ENCODE measurements around the gene KIRREL1.

The KIRREL1 gene

GRCh38 chr1:158087320-158087927, 94.0 kb downstream of the KIRREL1 start:
- ChIA-PET CTCF (interaction anchor here (0.8 to 10.2 kb wide), 24 partner anchors 10 to 124 kb away, joined by 3 to 208 read pairs (median 6); partner anchors contain the start of gene KIRREL1), POLR2A (no interaction called here)
- H3K4me3 ChIP-seq (ENCODE audit: low read depth, low read length) = no peak overlapping the region
- DNase-seq (ENCODE audit: low read depth, low spot score) = peak; percentile 10
- peak; percentile 83 for TF ChIP-seq CTCF (IDR thresholded peaks at IDR 0.05; ENCODE audit: insufficient read depth, low read length, missing control alignments)

- POLR2A ChIA-PET = no interaction called here
- no peak overlapping the region for H3K4me3 ChIP-seq (ENCODE audit: low read depth, low read length)
- CTCF ChIA-PET = interaction anchor here (1.0 to 10.2 kb wide), 6 partner anchors 8 to 119 kb away, joined by 4 to 208 read pairs (median 48); partner anchors contain the start of gene KIRREL1
- TF ChIP-seq CTCF (IDR thresholded peaks at IDR 0.05; ENCODE audit: insufficient read depth, low read length, missing control alignments) = no peak
- no peak for DNase-seq (ENCODE audit: low read depth, low spot score)
Observed at GRCh38 chr1:158089476-158089875, 96.0 kb downstream of the KIRREL1 start.

DNA sequence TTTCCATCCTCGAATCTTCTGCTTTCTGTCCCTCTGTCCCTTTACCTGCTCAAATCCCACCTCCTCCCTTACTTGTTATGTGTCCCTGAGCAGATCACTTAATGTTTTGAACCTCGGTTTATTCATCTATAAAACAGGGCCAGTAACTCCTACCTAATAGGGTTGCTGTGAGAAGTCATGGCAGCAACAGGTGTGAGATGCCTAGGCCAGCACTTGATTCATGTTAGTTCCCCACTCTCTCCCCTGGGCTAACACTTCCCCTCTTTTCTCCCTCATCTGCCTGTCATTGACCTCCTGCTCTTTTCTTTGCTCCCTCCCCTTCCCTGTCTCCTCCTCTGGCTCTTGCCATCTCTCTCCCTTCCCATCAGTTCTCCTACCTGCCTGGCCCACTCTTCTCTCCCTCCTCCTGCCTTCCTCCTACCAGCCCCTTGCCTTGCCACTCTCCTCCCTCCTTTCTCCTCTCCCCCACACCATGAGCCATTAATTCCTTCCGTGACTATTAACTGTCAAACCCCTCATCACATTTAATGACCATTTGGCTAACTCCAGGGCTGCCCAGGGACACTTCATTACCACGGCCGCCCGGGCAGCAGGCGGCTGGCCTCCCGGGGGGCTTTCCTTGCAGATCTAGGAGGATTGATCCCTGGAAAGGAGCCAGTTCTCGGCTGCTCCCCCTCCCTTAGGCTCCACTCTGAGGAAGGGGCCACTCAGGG, 96.6 kb downstream of the KIRREL1 start:
- POLR2A ChIA-PET = no interaction called here
- H3K4me3 ChIP-seq (ENCODE audit: low read depth, low read length) = no peak overlapping the region
- no peak for DNase-seq (ENCODE audit: low read depth, low spot score)
- CTCF ChIA-PET = interaction anchor here (1.0 to 29.1 kb wide), 5 partner anchors 15 to 99 kb away, joined by 4 to 588 read pairs (median 208); partner anchors contain the start of gene KIRREL1
- no peak for TF ChIP-seq CTCF (IDR thresholded peaks at IDR 0.05; ENCODE audit: insufficient read depth, low read length, missing control alignments)

DNA sequence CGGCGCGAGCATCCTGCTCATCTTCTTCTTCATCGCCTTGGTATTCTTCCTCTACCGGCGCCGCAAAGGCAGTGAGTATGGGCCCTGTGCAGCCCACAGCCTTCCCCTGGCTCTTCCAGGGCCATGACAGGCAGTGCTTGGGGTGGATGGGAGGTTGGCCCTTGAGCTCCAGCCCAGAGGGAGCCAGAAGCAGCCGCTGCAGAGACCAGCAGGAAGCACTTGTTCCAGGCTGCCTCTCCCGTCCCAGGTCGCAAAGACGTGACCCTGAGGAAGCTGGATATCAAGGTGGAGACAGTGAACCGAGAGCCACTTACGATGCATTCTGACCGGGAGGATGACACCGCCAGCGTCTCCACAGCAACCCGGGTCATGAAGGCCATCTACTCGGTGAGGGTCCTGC, 99.9 kb downstream of the KIRREL1 start:
- ChIA-PET POLR2A (no interaction called here), CTCF (interaction anchor here (1.0 to 29.1 kb wide), 7 partner anchors 8 to 130 kb away, joined by 3 to 588 read pairs (median 26); partner anchors contain the start of gene KIRREL1)
- H3K4me3 ChIP-seq (ENCODE audit: low read depth, low read length) = no peak overlapping the region
- no peak for DNase-seq (ENCODE audit: low read depth, low spot score)
- TF ChIP-seq CTCF (IDR thresholded peaks at IDR 0.05; ENCODE audit: insufficient read depth, low read length, missing control alignments) = no peak

DNA sequence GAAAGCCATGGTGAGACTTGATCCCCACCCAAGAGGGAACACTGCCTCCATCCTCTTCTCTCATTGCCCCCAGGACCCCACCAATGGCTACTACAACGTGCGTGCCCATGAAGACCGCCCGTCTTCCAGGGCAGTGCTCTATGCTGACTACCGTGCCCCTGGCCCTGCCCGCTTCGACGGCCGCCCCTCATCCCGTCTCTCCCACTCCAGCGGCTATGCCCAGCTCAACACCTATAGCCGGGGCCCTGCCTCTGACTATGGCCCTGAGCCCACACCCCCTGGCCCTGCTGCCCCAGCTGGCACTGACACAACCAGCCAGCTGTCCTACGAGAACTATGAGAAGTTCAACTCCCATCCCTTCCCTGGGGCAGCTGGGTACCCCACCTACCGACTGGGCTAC, 101.1 kb downstream of the KIRREL1 start:
- no peak for TF ChIP-seq CTCF (IDR thresholded peaks at IDR 0.05; ENCODE audit: insufficient read depth, low read length, missing control alignments)
- ChIA-PET CTCF (interaction anchor here (1.5 to 29.1 kb wide), 6 partner anchors 10 to 131 kb away, joined by 4 to 588 read pairs (median 83); partner anchors contain the start of gene KIRREL1), POLR2A (no interaction called here)

GRCh38 chr1:158095737-158096335, 102.4 kb downstream of the KIRREL1 start:
- POLR2A ChIA-PET = no interaction called here
- DNase-seq (ENCODE audit: low read depth, low spot score) = no peak
- CTCF ChIA-PET = interaction anchor here (0.6 to 29.1 kb wide), 20 partner anchors 8 to 977 kb away, joined by 3 to 588 read pairs (median 4); partner anchors contain the start of gene KIRREL1

More for the DNA sequence above, 101.1 kb downstream of the KIRREL1 start:
- H3K4me3 ChIP-seq (ENCODE audit: low read depth, low read length) = no peak overlapping the region
- DNase-seq (ENCODE audit: low read depth, low spot score) = no peak

More at GRCh38 chr1:158095737-158096335, 102.4 kb downstream of the KIRREL1 start:
- peak; percentile 80 for TF ChIP-seq CTCF (IDR thresholded peaks at IDR 0.05; ENCODE audit: insufficient read depth, low read length, missing control alignments)
- no peak overlapping the region for H3K4me3 ChIP-seq (ENCODE audit: low read depth, low read length)
